ENCODE results near the gene MYL11. TPM values are rescaled to one million over a fixed set of nuclear protein-coding genes. Genes with fewer than 3 reads are reported as not detected.

The MYL11 gene
- total RNA-seq, 4 donors from 2014 or later = 6.3 TPM; not detected in 3

DNA sequence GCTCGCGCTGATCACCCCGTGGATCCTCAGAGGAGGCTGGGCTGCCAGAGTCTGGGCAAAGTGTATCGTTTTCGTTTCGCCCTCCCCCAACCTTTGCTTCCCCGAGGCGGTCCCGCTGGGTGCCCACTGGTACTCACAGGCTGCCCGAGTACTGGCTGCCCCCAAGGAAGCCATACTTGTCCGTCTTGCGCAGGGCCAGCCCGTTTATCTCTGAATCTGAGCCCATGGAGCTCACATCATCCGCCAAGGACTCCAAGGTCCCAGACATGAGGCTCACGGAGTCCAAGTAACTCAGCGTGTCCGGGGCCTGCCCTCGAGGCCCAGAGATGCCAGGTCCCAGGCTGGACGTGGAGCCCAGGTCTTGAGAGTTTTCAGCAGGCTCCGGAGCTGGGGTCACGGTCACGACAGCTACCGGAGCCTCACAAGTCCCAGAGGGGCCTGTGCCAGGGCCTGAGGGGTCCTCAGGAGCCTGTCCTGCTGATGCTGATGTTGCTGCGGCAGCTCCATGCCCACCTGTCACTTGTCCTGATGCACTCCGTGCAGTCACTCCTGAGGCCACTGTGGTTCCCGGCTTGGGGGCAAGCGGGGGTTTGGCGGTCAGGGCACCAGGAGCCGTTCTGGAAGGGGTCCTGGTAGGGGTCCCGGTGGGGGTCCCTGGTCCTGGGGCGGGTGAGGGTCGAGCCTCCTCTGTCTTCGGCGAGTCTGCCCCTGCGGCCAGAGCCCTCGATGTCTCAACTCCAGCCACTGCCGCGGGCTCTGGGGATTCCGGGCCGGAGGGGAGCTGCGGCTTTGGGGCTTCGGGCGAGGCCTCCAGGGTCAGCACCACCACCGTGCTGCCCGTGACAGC, 5.3 kb upstream of the MYL11 start:
- intact Hi-C loops (cut with DNase I; ENCODE audit: low total_unique reads) = no loop called here
- TF ChIP-seq POLR2A (IDR thresholded peaks at IDR 0.05) = no peak
- no peak for TF ChIP-seq POLR2AphosphoS5 (IDR thresholded peaks at IDR 0.05)
- TF ChIP-seq, protein P1, sequence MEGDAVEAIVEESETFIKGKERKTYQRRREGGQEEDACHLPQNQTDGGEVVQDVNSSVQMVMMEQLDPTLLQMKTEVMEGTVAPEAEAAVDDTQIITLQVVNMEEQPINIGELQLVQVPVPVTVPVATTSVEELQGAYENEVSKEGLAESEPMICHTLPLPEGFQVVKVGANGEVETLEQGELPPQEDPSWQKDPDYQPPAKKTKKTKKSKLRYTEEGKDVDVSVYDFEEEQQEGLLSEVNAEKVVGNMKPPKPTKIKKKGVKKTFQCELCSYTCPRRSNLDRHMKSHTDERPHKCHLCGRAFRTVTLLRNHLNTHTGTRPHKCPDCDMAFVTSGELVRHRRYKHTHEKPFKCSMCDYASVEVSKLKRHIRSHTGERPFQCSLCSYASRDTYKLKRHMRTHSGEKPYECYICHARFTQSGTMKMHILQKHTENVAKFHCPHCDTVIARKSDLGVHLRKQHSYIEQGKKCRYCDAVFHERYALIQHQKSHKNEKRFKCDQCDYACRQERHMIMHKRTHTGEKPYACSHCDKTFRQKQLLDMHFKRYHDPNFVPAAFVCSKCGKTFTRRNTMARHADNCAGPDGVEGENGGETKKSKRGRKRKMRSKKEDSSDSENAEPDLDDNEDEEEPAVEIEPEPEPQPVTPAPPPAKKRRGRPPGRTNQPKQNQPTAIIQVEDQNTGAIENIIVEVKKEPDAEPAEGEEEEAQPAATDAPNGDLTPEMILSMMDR (IDR thresholded peaks at IDR 0.05) = no peak
- no peak for DNase-seq
- H3K27me3 ChIP-seq = no peaks in the 10 kb centered on the region
- 0 to 1% methylated on average over 3 to 26 of the region's 45 CpGs for WGBS, 2 donors (ENCODE audit: low coverage in 1 of 2)
- peak overlapping the region; percentile 85 to 92 (median 88) for H3K27ac ChIP-seq
- peaks cover 11 to 41% (median 33%) of the 10 kb centered on the region in 4 donors for H3K4me1 ChIP-seq
- no peaks in the 10 kb centered on the region for H3K9me3 ChIP-seq
- peaks cover 0 to 8% (median 4%) of the 10 kb centered on the region in 4 donors for H3K36me3 ChIP-seq
- H3K4me3 ChIP-seq = peak overlapping the region; percentile 96 to 98 (median 97)
- in situ Hi-C loops (cut with MboI; ENCODE audit: low pct_ligation_motif_present in 1 of 4, low pct_unique_long_range_greater_than_20kb in 1 of 4, low sequenced_read_pairs in 3 of 4) = no loop called here

DNA sequence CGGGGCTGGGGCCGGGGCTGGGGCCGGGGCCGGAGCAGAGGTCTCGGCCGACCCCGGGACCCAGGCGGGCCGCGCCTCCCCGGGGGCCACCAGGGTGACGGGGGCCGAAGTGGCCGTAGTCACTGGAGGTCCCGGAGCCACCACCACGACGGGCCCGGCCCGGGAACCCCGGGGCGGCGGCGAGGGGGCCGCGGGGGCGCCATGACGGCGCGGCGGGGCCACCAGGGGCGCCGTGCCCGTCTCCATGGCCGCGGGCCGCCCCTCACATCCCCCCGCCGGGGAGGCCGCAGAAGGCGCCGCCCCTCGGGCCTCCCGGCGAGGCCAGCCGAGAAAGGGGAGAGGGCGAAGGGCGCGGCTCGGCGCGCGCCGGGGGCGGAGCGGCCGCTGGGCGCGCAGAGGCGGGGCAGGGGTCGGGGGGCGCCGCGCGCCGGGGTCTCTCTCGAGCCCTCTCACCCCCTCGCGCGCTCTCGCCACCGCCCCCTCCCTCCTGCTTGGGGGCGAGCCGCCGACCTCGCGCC, 4.6 kb upstream of the MYL11 start:
- H3K9me3 ChIP-seq = no peaks in the 10 kb centered on the region
- intact Hi-C loops (cut with DNase I; ENCODE audit: low total_unique reads) = no loop called here
- DNase-seq = no peak
- H3K27ac ChIP-seq = peak overlapping the region; percentile 85 to 92 (median 88)
- H3K27me3 ChIP-seq = no peaks in the 10 kb centered on the region
- in situ Hi-C loops (cut with MboI; ENCODE audit: low pct_ligation_motif_present in 1 of 4, low pct_unique_long_range_greater_than_20kb in 1 of 4, low sequenced_read_pairs in 3 of 4) = no loop called here
- peaks cover 11 to 41% (median 33%) of the 10 kb centered on the region in 4 donors for H3K4me1 ChIP-seq
- TF ChIP-seq EP300 (IDR thresholded peaks at IDR 0.05; ENCODE audit: low read depth) (no peak), POLR2A (IDR thresholded peaks at IDR 0.05) (no peak), POLR2AphosphoS5 (IDR thresholded peaks at IDR 0.05) (peak in 1 of 3 donors; percentile 88)
- TF ChIP-seq, protein P1 (IDR thresholded peaks at IDR 0.05) = no peak
- H3K36me3 ChIP-seq = peaks cover 0 to 2% (median under 1%) of the 10 kb centered on the region in 4 donors
- H3K4me3 ChIP-seq = peak overlapping the region; percentile 96 to 98 (median 97)
- 1% methylated on average over 25 of the region's 76 CpGs; no CpG with 5 or more reads in 1 of the 2 donors for WGBS, 2 donors (ENCODE audit: low coverage in 1 of 2)

DNA sequence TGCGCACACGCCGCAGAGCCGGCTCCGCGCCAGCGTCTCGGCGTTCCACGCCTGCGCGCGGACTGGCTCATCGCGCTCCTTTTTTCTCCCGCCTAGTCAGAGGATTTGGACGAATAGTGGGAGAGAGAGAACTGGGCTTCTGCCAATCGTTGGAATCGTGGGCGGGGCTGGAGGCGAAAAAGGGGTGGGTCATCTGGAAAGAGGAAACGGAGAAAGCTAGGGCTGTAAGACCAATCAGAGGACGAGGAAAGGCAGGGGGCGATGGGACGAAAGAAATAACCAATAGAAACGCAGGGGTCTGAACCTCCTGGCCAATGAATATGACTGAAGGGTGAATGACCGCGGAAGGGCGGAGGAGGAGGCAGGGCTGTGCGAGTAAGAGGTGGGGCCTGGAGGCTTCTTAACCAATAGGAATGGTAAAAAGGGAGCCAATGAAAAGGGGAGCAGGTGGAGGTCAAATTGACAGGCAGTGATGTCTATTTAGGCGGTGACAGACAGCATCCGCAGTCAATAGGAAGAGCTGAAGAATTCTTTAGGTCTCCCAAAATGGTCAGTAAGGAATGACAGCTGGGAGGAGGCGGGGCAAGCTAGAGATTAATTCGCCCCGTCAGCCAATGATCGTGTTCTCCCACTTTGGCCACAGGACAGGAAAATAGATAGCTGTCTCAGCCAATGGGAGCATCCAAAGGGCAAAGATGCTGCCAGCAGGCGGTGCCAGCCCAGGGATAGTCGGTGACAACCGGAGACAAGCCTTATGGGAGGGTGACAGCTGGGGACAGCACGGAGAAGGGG, 4.0 kb upstream of the MYL11 start, which contains the start of gene TBC1D10B:
TBC1D10B (minus strand) TSS at position 39 of the 792 bp plus-strand sequence. CDS start 311 bp downstream, outside the sequence.
- in situ Hi-C loops (cut with MboI; ENCODE audit: low pct_ligation_motif_present in 1 of 4, low pct_unique_long_range_greater_than_20kb in 1 of 4, low sequenced_read_pairs in 3 of 4) (no loop called here), intact Hi-C loops (cut with DNase I; ENCODE audit: low total_unique reads) (no loop called here)
- peak within 1 kb of the TSS; percentile 96 to 98 (median 97) for H3K4me3 ChIP-seq
- H3K9me3 ChIP-seq = no peaks in the 10 kb centered on the region
- H3K27me3 ChIP-seq = no peaks in the 10 kb centered on the region
- peaks cover 11 to 41% (median 33%) of the 10 kb centered on the region in 4 donors for H3K4me1 ChIP-seq
- TF ChIP-seq POLR2AphosphoS5 (IDR thresholded peaks at IDR 0.05) (peak; percentile 52 to 93 (median 87)), POLR2A (IDR thresholded peaks at IDR 0.05) (peak; percentile 61), EP300 (IDR thresholded peaks at IDR 0.05; ENCODE audit: low read depth) (no peak)
- TF ChIP-seq, protein P1 (IDR thresholded peaks at IDR 0.05) = peak in 4 of 5 experiments; percentile 19 to 57 (median 36)
- DNase-seq = peak; percentile 99
- H3K27ac ChIP-seq = peak within 1 kb of the TSS; percentile 87 to 93 (median 92)
- H3K36me3 ChIP-seq = no peaks in the 10 kb centered on the region
- 0% methylated on average over 15 to 35 of the region's 40 CpGs for WGBS, 2 donors (ENCODE audit: low coverage in 1 of 2)
